Testis (tissue), 3 donors: ENCODE results near the gene PIK3C3. TPM values are rescaled to one million over a fixed set of nuclear protein-coding genes. Genes with fewer than 3 reads are reported as not detected.
"Not testable (repeated sequence)": the region's sequence is repeated elsewhere in the genome, so short reads cannot be mapped to it uniquely, and the experiment has no call there.

Experiments
- DNase-seq: peaks from one replicate; pipeline ENCODE4 v3.0.0-alpha.2; 2019
- H3K27ac ChIP-seq, 2 donors: fragments of 200-600 bp; sonication (generic); one replicate each; pipeline ENCODE4 v1.5.1; 2019
- H3K27me3 ChIP-seq: fragments of 200-600 bp; sonication (generic); one replicate; pipeline ENCODE4 v1.5.1; 2019
- H3K36me3 ChIP-seq: fragments of 200-600 bp; sonication (generic); one replicate; pipeline ENCODE4 v1.5.1; 2017; ENCODE audit warnings: low read depth; ENCODE audit errors: missing control alignments
- H3K4me1 ChIP-seq: fragments of 200-600 bp; sonication (generic); one replicate; pipeline ENCODE4 v1.5.1; 2019
- H3K4me3 ChIP-seq, 2 donors: fragments of 200-600 bp; sonication (generic); one replicate each; pipeline ENCODE4 v1.5.1; 2017 to 2019
- H3K9me3 ChIP-seq: fragments of 200-600 bp; sonication (generic); one replicate; pipeline ENCODE4 v1.5.1; 2017
- CTCF ChIP-seq, 3 experiments: fragments of 450-650 bp in 2 of 3; fragments of 200-600 bp in 1 of 3; sonication (generic) in 1 of 3; IDR thresholded peaks; one replicate each; pipeline ENCODE4 v1.5.1; 2016 to 2019; ENCODE audit warnings: antibody characterized with exemption in 3 of 3, mild to moderate bottlenecking in 2 of 3, moderate library complexity in 1 of 3
- POLR2A ChIP-seq: fragments of 450-650 bp; IDR thresholded peaks from one replicate; pipeline ENCODE4 v1.6.1; 2017; ENCODE audit warnings: antibody characterized with exemption, mild to moderate bottlenecking, moderate library complexity
- WGBS, 2 donors: methylation state at CpG; one replicate each; pipeline ENCODE4 v1.1.5; 2018; 5-methylcytosine and 5-hydroxymethylcytosine counted together
- intact Hi-C: fragments of 100-400 bp; cut with DNase I; formaldehyde crosslinking; loops from one replicate; pipeline ENCODE4 v1.15.1; 2023; ENCODE audit warnings: low total_unique reads
- polyA plus RNA-seq: library from polyadenylated mRNA; stranded (reverse); fragments of 350-450 nt; fragmentation: Illumina TruSeq; extraction: RNeasy Lipid Tissue Mini Kit (QIAGEN cat#74804); gene quantifications from one replicate; pipeline ENCODE4 v1.2.3, GENCODE V29; 2014; ENCODE audit warnings: low read depth, low replicate concordance; ENCODE audit not compliant: insufficient read depth
- total RNA-seq, 2 donors: library from RNA; depleted of rRNA; stranded (reverse); fragments of >200 nt; gene quantifications; one replicate each; pipeline ENCODE4 v1.2.3, GENCODE V29; 2016

PIK3C3 gene
- total and polyA plus RNA-seq, 3 donors from 2014 or later: 56.8 to 94.1 (median 75.1) TPM

GRCh38 chr18:42039396-42039795, 84.4 kb downstream of the PIK3C3 start:
- Histone ChIP-seq H3K36me3 (no peaks in the 10 kb centered on the region), H3K9me3 (no peaks in the 10 kb centered on the region), H3K27me3 (no peaks in the 10 kb centered on the region), H3K27ac (no peak overlapping the region), H3K4me3 (no peak overlapping the region), H3K4me1 (no peaks in the 10 kb centered on the region)
- WGBS, 2 donors: 76 to 89% methylated on average over 1 of the region's 1 CpG
- TF ChIP-seq CTCF (IDR thresholded peaks at IDR 0.05) (no peak), POLR2A (no peak)
- DNase-seq: no peak
- intact Hi-C loops: no loop called here

GRCh38 chr18:42041793-42042192, 86.8 kb downstream of the PIK3C3 start:
- DNase-seq: no peak
- Histone ChIP-seq H3K27ac (no peak overlapping the region), H3K36me3 (no peaks in the 10 kb centered on the region), H3K27me3 (no peaks in the 10 kb centered on the region), H3K4me3 (no peak overlapping the region), H3K4me1 (no peaks in the 10 kb centered on the region), H3K9me3 (no peaks in the 10 kb centered on the region)
- intact Hi-C loops: no loop called here
- TF ChIP-seq CTCF (IDR thresholded peaks at IDR 0.05) (no peak), POLR2A (no peak)
- 42 to 58% methylated on average over 1 of the region's 1 CpG for WGBS, 2 donors

- Histone ChIP-seq H3K27me3 (no peaks in the 10 kb centered on the region), H3K4me3 (no peak overlapping the region), H3K4me1 (no peaks in the 10 kb centered on the region), H3K9me3 (no peaks in the 10 kb centered on the region), H3K27ac (no peak overlapping the region), H3K36me3 (no peaks in the 10 kb centered on the region)
- intact Hi-C loops: no loop called here
- TF ChIP-seq POLR2A (no peak), CTCF (IDR thresholded peaks at IDR 0.05) (no peak)
- DNase-seq: no peak
- WGBS, 2 donors: 92 to 97% methylated on average over 1 of the region's 1 CpG
Observed at GRCh38 chr18:42045346-42045745, 90.3 kb downstream of the PIK3C3 start.

GRCh38 chr18:42047721-42048120, 92.7 kb downstream of the PIK3C3 start:
- no peak for TF ChIP-seq CTCF (IDR thresholded peaks at IDR 0.05)
- intact Hi-C loops: no loop called here
- no peak for DNase-seq

GRCh38 chr18:42048158-42048557, 93.1 kb downstream of the PIK3C3 start:
- DNase-seq: no peak
- H3K27ac ChIP-seq: no peak overlapping the region
- no peaks in the 10 kb centered on the region for H3K27me3 ChIP-seq
- intact Hi-C loops: no loop called here
- no peak for TF ChIP-seq POLR2A
- TF ChIP-seq CTCF (IDR thresholded peaks at IDR 0.05): no peak
- WGBS, 2 donors: 73 to 88% methylated on average over 2 of the region's 2 CpGs
- no peak overlapping the region for H3K4me3 ChIP-seq
- no peaks in the 10 kb centered on the region for H3K9me3 ChIP-seq
- H3K36me3 ChIP-seq: no peaks in the 10 kb centered on the region
- H3K4me1 ChIP-seq: no peaks in the 10 kb centered on the region

More at GRCh38 chr18:42047721-42048120, 92.7 kb downstream of the PIK3C3 start:
- Histone ChIP-seq H3K36me3 (no peaks in the 10 kb centered on the region), H3K27ac (no peak overlapping the region), H3K4me3 (no peak overlapping the region), H3K4me1 (no peaks in the 10 kb centered on the region), H3K27me3 (no peaks in the 10 kb centered on the region), H3K9me3 (no peaks in the 10 kb centered on the region)

- intact Hi-C loops, H3K9me3 ChIP-seq, H3K4me3 ChIP-seq, H3K36me3 ChIP-seq, H3K4me1 ChIP-seq, H3K27me3 ChIP-seq, DNase-seq, H3K27ac ChIP-seq: not testable (repeated sequence)
- WGBS, 2 donors: 94 to 98% methylated on average over 15 of the region's 15 CpGs
Observed at GRCh38 chr18:42049536-42049935, 94.5 kb downstream of the PIK3C3 start.
